ENCODE data around the gene IFNG-AS1.

DNA sequence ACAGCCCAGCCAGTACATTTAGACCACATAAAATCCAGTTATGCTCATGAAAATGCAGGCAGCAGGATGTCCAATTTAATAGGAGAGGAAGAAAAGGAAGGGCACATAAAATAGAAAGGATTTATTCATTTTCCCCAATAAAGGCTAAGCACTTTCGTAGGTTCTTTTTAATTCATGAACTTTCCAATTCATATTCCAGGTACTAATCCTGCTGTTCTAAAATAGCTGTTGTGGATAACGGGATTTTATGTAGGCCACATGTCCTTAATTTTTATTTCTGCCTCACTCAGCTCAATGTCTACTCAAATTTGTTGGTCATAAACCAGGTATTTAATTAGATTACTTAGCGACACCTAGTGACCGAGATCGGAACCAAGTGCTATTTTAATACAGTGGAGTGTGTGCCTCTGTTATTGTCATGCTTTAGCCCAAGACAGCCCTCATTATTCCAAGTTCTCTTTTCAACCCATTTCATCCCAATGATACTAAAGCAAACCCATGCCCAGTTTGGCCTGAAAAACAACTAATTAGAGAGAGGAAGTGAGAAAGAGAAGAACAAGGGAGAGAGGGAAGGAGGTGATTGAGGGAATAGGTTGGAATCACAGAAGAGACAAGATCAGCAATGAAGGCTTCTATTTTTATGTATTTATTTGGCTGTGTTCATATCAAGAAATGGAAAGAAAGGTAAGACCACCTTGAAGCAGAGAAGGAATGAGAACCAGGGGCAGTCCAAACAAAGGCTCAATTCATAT is 45.9 kb upstream of the IFNG-AS1 start:
- TF ChIP-seq, protein P1, sequence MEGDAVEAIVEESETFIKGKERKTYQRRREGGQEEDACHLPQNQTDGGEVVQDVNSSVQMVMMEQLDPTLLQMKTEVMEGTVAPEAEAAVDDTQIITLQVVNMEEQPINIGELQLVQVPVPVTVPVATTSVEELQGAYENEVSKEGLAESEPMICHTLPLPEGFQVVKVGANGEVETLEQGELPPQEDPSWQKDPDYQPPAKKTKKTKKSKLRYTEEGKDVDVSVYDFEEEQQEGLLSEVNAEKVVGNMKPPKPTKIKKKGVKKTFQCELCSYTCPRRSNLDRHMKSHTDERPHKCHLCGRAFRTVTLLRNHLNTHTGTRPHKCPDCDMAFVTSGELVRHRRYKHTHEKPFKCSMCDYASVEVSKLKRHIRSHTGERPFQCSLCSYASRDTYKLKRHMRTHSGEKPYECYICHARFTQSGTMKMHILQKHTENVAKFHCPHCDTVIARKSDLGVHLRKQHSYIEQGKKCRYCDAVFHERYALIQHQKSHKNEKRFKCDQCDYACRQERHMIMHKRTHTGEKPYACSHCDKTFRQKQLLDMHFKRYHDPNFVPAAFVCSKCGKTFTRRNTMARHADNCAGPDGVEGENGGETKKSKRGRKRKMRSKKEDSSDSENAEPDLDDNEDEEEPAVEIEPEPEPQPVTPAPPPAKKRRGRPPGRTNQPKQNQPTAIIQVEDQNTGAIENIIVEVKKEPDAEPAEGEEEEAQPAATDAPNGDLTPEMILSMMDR (IDR thresholded peaks at IDR 0.05; ENCODE audit: poor library complexity): peak; percentile 82
- no peak for TF ChIP-seq EZH2 (IDR thresholded peaks at IDR 0.05; ENCODE audit: borderline replicate concordance)
- no peak for TF ChIP-seq EZH2phosphoT487 (IDR thresholded peaks at IDR 0.05; ENCODE audit: low read depth, severe bottlenecking, unreplicated experiment)

All from hepatocyte (in vitro differentiated cells).